ENCODE measurements around the gene WBP4. TPM values are rescaled to one million over a fixed set of nuclear protein-coding genes. Genes with fewer than 3 reads are reported as not detected.
"Not testable (repeated sequence)": the region's sequence is repeated elsewhere in the genome, so short reads cannot be mapped to it uniquely, and the experiment has no call there.

The WBP4 gene
- total RNA-seq, 2 experiments from 2014 or later, result 13.3 to 16.2 TPM

DNA sequence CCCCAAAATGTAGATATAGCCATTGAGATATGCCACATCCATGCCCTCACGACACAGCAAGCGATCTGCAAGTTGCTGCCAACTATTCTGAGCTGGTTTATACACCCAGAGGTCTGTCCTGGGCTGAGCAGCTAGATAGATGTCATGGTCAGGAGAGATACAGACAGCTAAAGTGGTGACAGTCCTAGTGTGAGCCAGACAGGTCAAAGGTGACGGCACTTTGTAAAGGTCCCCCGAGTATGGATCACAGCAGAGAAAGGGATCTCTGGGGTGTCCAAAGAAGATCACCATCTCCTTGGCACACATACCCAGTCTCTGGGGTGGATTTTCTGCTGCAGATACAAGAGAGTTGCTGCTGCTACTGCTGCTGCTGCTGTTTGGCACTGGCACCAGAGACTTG, 69.9 kb downstream of the WBP4 start:
- CTCF ChIA-PET, result interaction anchor here (1.0 kb wide), 1 partner anchor 63 kb away, joined by 3 read pairs; the partner anchor contains the start of gene KBTBD7
- DNase-seq, result peak; percentile 12
- Mint-ChIP-seq H3K27ac (peak overlapping the region; percentile 93), H3K4me3 (peak overlapping the region; percentile 92), H3K36me3 (ENCODE audit: low read depth) (peaks cover 15% of the 10 kb centered on the region), H3K4me1 (peaks cover 45% of the 10 kb centered on the region)
- intact Hi-C loops (cut with DNase I, micrococcal nuclease), result loop anchor here in 1 of 2 experiments (5.0 to 10.0 kb wide), 3 partner anchors 326 to 914 kb away; partner anchors contain the start of genes DGKH, MRPS31 and RGCC
- POLR2A ChIA-PET; ATAC-seq; H3K9me3 Mint-ChIP-seq (ENCODE audit: low read depth); H3K27me3 Mint-ChIP-seq: not testable (repeated sequence)

DNA sequence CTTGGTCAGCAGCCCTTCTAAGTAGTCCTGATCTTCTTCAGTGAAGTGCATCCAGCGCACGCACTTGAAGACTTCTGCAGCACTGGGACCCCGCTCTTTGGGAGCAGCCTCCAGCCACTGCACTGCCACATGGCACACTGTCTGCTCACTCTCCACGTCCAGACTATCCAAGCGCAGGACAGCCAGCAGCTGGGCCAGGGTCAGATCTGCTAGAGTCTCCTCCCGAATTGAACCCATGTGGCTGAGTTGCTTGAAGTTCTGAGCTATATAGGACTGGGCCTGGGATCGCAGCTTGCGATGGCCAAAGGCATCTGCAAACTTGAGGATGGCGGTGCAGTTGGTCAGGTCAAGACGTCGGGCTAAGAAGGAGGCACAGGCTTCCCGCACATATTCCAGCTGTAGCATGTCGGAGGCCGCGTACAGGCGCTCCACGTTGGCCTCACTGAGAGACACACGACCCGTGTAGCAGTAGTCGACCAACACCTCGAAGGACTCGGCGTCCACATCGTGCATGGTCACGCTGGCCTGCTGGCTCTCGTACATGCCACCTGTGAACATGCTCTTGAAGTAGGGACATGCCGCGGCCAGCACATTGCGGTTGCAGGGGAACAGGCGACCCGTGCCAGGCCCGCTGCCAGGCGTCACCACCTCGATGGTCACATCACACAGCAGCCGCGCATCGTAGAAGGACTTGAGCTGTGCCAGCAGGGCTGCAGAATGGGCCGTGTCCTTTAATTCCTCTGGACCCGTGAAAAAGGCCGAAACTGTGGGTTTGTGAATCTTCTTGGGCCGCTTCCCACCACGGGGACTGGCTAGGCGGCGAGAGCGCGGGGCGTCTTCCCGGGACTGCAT, 70.6 kb downstream of the WBP4 start:
- H3K27me3 Mint-ChIP-seq; H3K9me3 Mint-ChIP-seq (ENCODE audit: low read depth); POLR2A ChIA-PET: not testable (repeated sequence)
- ATAC-seq, result peak; percentile 6
- Mint-ChIP-seq H3K4me3 (peak overlapping the region; percentile 92), H3K27ac (peak overlapping the region; percentile 93), H3K36me3 (ENCODE audit: low read depth) (peaks cover 11% of the 10 kb centered on the region), H3K4me1 (peaks cover 45% of the 10 kb centered on the region)
- DNase-seq, result peak; percentile 9
- intact Hi-C loops (cut with DNase I, micrococcal nuclease), result loop anchor here (1.0 to 10.0 kb wide), 10 partner anchors 62 to 1139 kb away; partner anchors contain the start of genes KBTBD7 (in 2 of the 2), MTRF1 (in 2 of the 2), NAA16 (in 2 of the 2) and WBP4 (in 2 of the 2)
- CTCF ChIA-PET, result interaction anchor here (1.0 kb wide), 3 partner anchors 62 to 64 kb away, joined by 3 read pairs; partner anchors contain the start of gene KBTBD7

DNA sequence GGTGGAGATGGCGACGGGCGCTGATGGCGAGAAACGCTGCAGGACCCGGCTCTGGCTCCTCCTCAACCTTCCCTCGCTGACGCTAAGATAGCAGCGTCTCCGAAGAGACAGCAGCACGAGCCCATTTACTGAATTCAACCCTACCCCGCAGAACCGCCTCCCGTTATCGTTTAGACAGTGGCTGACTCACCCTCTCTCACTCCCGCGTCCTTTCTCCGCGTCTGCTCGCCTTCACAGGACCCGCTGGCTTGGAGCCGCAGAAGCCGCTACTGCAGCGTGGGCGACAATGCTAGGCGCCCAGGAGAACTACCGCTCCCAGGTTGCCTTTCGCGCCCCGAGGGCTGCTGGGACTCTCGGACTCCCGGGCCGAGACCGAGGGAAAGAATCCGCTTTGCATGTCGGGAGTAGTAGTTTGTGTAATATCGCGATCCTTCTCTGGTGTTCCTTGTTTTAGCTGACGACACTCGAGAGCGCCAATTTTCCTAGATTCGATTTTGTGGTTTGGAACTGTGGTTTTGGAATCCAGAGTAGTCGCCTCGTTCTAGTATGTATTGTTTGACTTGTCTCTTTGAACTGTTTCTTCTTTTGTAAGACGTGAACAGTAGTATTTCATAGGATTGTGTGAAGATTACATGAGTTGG, 71.3 kb downstream of the WBP4 start, which contains the start of gene KBTBD6:
Gene KBTBD6, minus strand, starts transcription at position 291 of the 641 bp plus-strand sequence. CDS start 291 bp downstream, outside the sequence.
- CTCF ChIA-PET, result interaction anchor here (0.7 to 1.0 kb wide), 3 partner anchors 50 to 63 kb away, joined by 3 read pairs; partner anchors contain the start of gene KBTBD7
- POLR2A ChIA-PET, result interaction anchor here (0.6 to 0.7 kb wide), 2 partner anchors 48 to 361 kb away, joined by 4 read pairs; no protein-coding TSS in a partner anchor
- Mint-ChIP-seq H3K27ac (peak within 1 kb of the TSS; percentile 93), H3K36me3 (ENCODE audit: low read depth) (peaks cover 10% of the 10 kb centered on the region), H3K9me3 (ENCODE audit: low read depth) (no peaks in the 10 kb centered on the region), H3K4me3 (peak within 1 kb of the TSS; percentile 92), H3K4me1 (peaks cover 46% of the 10 kb centered on the region), H3K27me3 (no peaks in the 10 kb centered on the region)
- DNase-seq (peak; percentile 98), ATAC-seq (peak; percentile 95)
- intact Hi-C loops (cut with DNase I, micrococcal nuclease), result loop anchor here (1.0 to 10.0 kb wide), 10 partner anchors 62 to 1138 kb away; partner anchors contain the start of genes KBTBD7 (in 2 of the 2), MTRF1 (in 2 of the 2), NAA16 (in 2 of the 2) and WBP4 (in 2 of the 2)

Small RNA genes within 50 kb of the gene (microRNA-seq; reads per million reads assigned to microRNA genes)
- gene MIR3168 (ENCODE audit: borderline replicate concordance), result not detected

Other genes with a start within 250 kb of the WBP4 start
- gene ELF1, start 42.2 kb upstream of the WBP4 start, total RNA-seq, result 10 to 100 TPM; 75.2 to 87.0 TPM
- 1 to 10 TPM; 3.4 to 4.4 TPM for gene KBTBD6, start 71.3 kb downstream of the WBP4 start, total RNA-seq
- gene KBTBD7, start 133.1 kb downstream of the WBP4 start, total RNA-seq, result 1 to 10 TPM; 3.7 to 4.5 TPM
- gene MTRF1, start 202.1 kb downstream of the WBP4 start, total RNA-seq, result 10 to 100 TPM; 19.7 to 22.1 TPM
- 10 to 100 TPM; 24.0 to 29.8 TPM for gene NAA16, start 249.8 kb downstream of the WBP4 start, total RNA-seq

Measured in activated CD4-positive, alpha-beta T cell treated with anti-CD3 and anti-CD28 coated beads for 36 hours (primary cell).